Keratinocyte (primary cell): Measurements from ENCODE around the gene CHST12. TPM values are rescaled to one million over a fixed set of nuclear protein-coding genes. Genes with fewer than 3 reads are reported as not detected.

ENCODE experiments used
- DNase-seq: peaks from one replicate; pipeline ENCODE4 v3.0.0-alpha.2; 2011; ENCODE audit warnings: low read depth, missing footprints, low spot score
- FAIRE-seq: peaks from 2 replicates; lab custom pipeline; 2011; peaks lifted over from hg19 to GRCh38; lab: Jason Lieb, UNC
- H2AFZ ChIP-seq: 2 replicates; pipeline ENCODE4 v1.6.0; 2012; ENCODE audit warnings: low read length, control low read depth, inconsistent platforms; ENCODE audit not compliant: control insufficient read depth
- H3K27ac ChIP-seq: 2 replicates; pipeline ENCODE4 v1.5.1; 2011; ENCODE audit warnings: low read length; ENCODE audit not compliant: control insufficient read depth, insufficient read depth
- H3K27me3 ChIP-seq: 3 replicates; pipeline ENCODE4 v1.6.0; 2011; ENCODE audit warnings: low read length; ENCODE audit not compliant: control insufficient read depth, insufficient read depth; ENCODE audit errors: extremely low read depth
- H3K36me3 ChIP-seq, 2 experiments: 2 replicates in 1 of 2; 3 replicates in 1 of 2; pipeline ENCODE4 v1.5.1; 2011; ENCODE audit warnings: low read length in 2 of 2, mild to moderate bottlenecking in 1 of 2; ENCODE audit not compliant: control insufficient read depth in 2 of 2, insufficient read depth in 2 of 2; ENCODE audit errors: extremely low read depth in 1 of 2
- H3K4me1 ChIP-seq: 3 replicates; pipeline ENCODE4 v1.5.1; 2011; ENCODE audit warnings: low read length; ENCODE audit not compliant: control insufficient read depth, insufficient read depth; ENCODE audit errors: extremely low read depth
- H3K4me2 ChIP-seq: 3 replicates; pipeline ENCODE4 v1.6.0; 2011; ENCODE audit warnings: low read depth, low read length; ENCODE audit not compliant: control insufficient read depth, insufficient read depth; ENCODE audit errors: extremely low read depth
- H3K4me3 ChIP-seq, 3 experiments: fragments of 200-600 bp in 1 of 3; sonication (generic) in 1 of 3; 2 replicates in 2 of 3; 3 replicates in 1 of 3; pipeline ENCODE4 v1.5.1; 2011 to 2016; ENCODE audit warnings: low read length in 3 of 3, mild to moderate bottlenecking in 3 of 3, control low read depth in 2 of 3, inconsistent platforms in 1 of 3, low read depth in 1 of 3, mixed read lengths in 1 of 3, mixed run types in 1 of 3, moderate library complexity in 1 of 3; ENCODE audit not compliant: control insufficient read depth in 2 of 3, insufficient read depth in 2 of 3; ENCODE audit errors: extremely low read depth in 1 of 3
- H3K79me2 ChIP-seq: 2 replicates; pipeline ENCODE4 v1.6.0; 2012; ENCODE audit warnings: low read length; ENCODE audit not compliant: control insufficient read depth, insufficient read depth
- H3K9ac ChIP-seq: 3 replicates; pipeline ENCODE4 v1.6.0; 2011; ENCODE audit warnings: low read length; ENCODE audit not compliant: control insufficient read depth, insufficient read depth; ENCODE audit errors: extremely low read depth
- H3K9me1 ChIP-seq: 3 replicates; pipeline ENCODE4 v1.6.0; 2011; ENCODE audit warnings: low read length; ENCODE audit not compliant: control insufficient read depth, insufficient read depth; ENCODE audit errors: extremely low read depth
- H3K9me3 ChIP-seq: 2 replicates; pipeline ENCODE4 v1.5.1; 2012; ENCODE audit warnings: low read depth, low read length; ENCODE audit not compliant: control insufficient read depth
- H4K20me1 ChIP-seq: 3 replicates; pipeline ENCODE4 v1.6.0; 2011; ENCODE audit warnings: low read length; ENCODE audit not compliant: control insufficient read depth, insufficient read depth; ENCODE audit errors: extremely low read depth
- CTCF ChIP-seq, 3 experiments: IDR thresholded peaks in 1 of 3; conservative IDR thresholded peaks in 1 of 3; optimal IDR thresholded peaks in 1 of 3; 2 replicates in 2 of 3; 3 replicates in 1 of 3; pipeline versions ENCODE3 to v1.5.1; 2011; ENCODE audit warnings: low read length in 3 of 3, mild to moderate bottlenecking in 3 of 3, moderate library complexity in 2 of 3, control low read depth in 1 of 3, inconsistent platforms in 1 of 3; ENCODE audit not compliant: insufficient read depth in 2 of 3; ENCODE audit errors: extremely low read depth in 1 of 3
- EZH2 ChIP-seq: IDR thresholded peaks from one replicate; pipeline ENCODE4 v1.6.1; 2012; ENCODE audit warnings: inconsistent platforms, mild to moderate bottlenecking, low read length, moderate library complexity
- dilution Hi-C: fragments of 300-500 bp; cut with MboI; formaldehyde crosslinking; loops from one replicate; pipeline ENCODE4 v1.7.0; 2020; ENCODE audit warnings: low sequenced_read_pairs; ENCODE audit not compliant: extremely low pct_ligation_motif_present
- polyA plus RNA-seq, 5 experiments: library from polyadenylated mRNA; depleted of rRNA in 3 of 5; stranded (reverse) in 3 of 5; stranded (forward) in 1 of 5; unstranded in 1 of 5; fragments of >200 nt; gene quantifications; 1 replicate in 1 of 5; 2 replicates in 3 of 5; 3 replicates in 1 of 5; pipeline versions ENCODE4 v1.2.1 to v1.2.3, GENCODE V29; 2011 to 2012; ENCODE audit warnings: missing spikeins in 2 of 5, low read depth in 1 of 5, low replicate concordance in 1 of 5

CHST12 gene
- polyA plus RNA-seq, 1 donor (not counting 4 experiments of a cell fraction or from before 2014, with no cell fraction given), result 5.0 TPM

- Histone ChIP-seq H3K27me3 (peaks cover 11% of the 10 kb centered on the region), H3K4me2 (no peak overlapping the region), H3K9ac (no peak overlapping the region), H3K4me1 (no peaks in the 10 kb centered on the region), H3K9me3 (no peaks in the 10 kb centered on the region), H3K4me3 (no peak overlapping the region), H3K36me3 (no peaks in the 10 kb centered on the region), H4K20me1 (no peaks in the 10 kb centered on the region), H3K27ac (no peak overlapping the region), H3K9me1 (no peaks in the 10 kb centered on the region), H2AFZ (no peak overlapping the region), H3K79me2 (no peaks in the 10 kb centered on the region)
- TF ChIP-seq EZH2 (no peak), CTCF (optimal IDR thresholded peaks at IDR 0.05 in 1 of 3, IDR thresholded peaks at IDR 0.05 in 1 of 3, conservative IDR thresholded peaks at IDR 0.05 in 1 of 3; ENCODE audit: extremely low read depth in 1 of 3, insufficient read depth in 2 of 3, low read length in 3 of 3) (no peak)
- no peak for DNase-seq
- dilution Hi-C loops, result no loop called here
- FAIRE-seq, result no peak
These were observed 85.3 kb downstream of the CHST12 start for GRCh38 chr7:2488681-2489080.

- dilution Hi-C loops, result no loop called here
- no peaks in the 10 kb centered on the region for H3K9me1 ChIP-seq
- H3K9ac ChIP-seq, result no peak overlapping the region
- TF ChIP-seq EZH2, result no peak
- TF ChIP-seq CTCF (optimal IDR thresholded peaks at IDR 0.05 in 1 of 3, IDR thresholded peaks at IDR 0.05 in 1 of 3, conservative IDR thresholded peaks at IDR 0.05 in 1 of 3; ENCODE audit: extremely low read depth in 1 of 3, insufficient read depth in 2 of 3, low read length in 3 of 3), result no peak
- no peak overlapping the region for H3K4me3 ChIP-seq
- H4K20me1 ChIP-seq, result no peaks in the 10 kb centered on the region
- no peak for FAIRE-seq
- DNase-seq, result no peak
- H3K27me3 ChIP-seq, result peaks cover 6% of the 10 kb centered on the region
- no peaks in the 10 kb centered on the region for H3K9me3 ChIP-seq
- H3K36me3 ChIP-seq, result no peaks in the 10 kb centered on the region
- no peak overlapping the region for H2AFZ ChIP-seq
- no peaks in the 10 kb centered on the region for H3K4me1 ChIP-seq
- H3K4me2 ChIP-seq, result no peak overlapping the region
- H3K27ac ChIP-seq, result no peak overlapping the region
- H3K79me2 ChIP-seq, result no peaks in the 10 kb centered on the region
These were observed 86.8 kb downstream of the CHST12 start for GRCh38 chr7:2490181-2490651.
